ENCODE measurements around the gene SIGLEC15.
A peak's percentile ranks its signal among the peaks of the same experiment; 100 is the strongest.

Gene SIGLEC15

DNA sequence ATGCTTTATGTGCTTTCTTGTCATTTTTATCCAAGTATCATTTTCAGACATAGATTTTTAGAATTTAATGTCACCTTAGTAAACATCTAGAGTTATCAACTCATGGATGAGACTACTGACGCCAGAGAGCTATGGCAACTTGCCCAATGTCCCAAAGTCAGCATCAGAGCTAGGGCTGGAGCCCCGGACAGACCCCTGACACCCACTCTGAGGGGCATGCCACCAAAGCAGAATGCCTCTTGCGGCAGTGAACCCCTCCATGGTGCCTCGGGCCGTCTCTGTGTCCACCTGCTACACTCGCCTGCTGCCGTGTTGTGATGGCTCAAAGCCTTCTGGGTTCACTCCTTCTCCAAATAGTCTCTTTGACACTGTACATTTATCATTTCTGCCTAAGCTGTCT lies 5.4 kb downstream of the SIGLEC15 start:
- no peak for DNase-seq (ENCODE audit: low spot score)
- TF ChIP-seq, protein P1, sequence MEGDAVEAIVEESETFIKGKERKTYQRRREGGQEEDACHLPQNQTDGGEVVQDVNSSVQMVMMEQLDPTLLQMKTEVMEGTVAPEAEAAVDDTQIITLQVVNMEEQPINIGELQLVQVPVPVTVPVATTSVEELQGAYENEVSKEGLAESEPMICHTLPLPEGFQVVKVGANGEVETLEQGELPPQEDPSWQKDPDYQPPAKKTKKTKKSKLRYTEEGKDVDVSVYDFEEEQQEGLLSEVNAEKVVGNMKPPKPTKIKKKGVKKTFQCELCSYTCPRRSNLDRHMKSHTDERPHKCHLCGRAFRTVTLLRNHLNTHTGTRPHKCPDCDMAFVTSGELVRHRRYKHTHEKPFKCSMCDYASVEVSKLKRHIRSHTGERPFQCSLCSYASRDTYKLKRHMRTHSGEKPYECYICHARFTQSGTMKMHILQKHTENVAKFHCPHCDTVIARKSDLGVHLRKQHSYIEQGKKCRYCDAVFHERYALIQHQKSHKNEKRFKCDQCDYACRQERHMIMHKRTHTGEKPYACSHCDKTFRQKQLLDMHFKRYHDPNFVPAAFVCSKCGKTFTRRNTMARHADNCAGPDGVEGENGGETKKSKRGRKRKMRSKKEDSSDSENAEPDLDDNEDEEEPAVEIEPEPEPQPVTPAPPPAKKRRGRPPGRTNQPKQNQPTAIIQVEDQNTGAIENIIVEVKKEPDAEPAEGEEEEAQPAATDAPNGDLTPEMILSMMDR (IDR thresholded peaks at IDR 0.05; ENCODE audit: extremely low read depth, insufficient read depth, missing control alignments): no peak
- in situ Hi-C loops (cut with MboI; ENCODE audit: low pct_unique_long_range_greater_than_20kb, low sequenced_read_pairs, unreplicated experiment): no loop called here

DNA sequence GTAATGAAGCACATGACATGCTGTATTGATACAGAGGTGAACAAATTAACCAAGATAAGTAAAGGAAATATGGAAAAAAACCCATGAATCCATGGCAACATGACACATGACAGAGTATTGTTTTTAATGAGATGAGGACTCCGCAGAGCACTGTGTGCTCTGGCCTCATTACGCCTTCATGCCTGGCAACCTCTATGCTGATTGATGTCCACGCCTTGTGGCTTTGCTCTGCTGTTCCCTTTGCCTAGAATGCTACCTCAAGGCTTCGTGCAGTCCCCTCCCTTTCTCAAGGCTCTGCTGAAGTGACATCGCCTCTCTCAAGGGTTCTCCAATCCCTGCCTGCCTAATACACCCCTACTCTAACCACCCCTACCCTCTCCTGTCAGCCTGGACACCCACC lies 8.4 kb downstream of the SIGLEC15 start:
- no peak for DNase-seq (ENCODE audit: low spot score)
- in situ Hi-C loops (cut with MboI; ENCODE audit: low pct_unique_long_range_greater_than_20kb, low sequenced_read_pairs, unreplicated experiment): no loop called here
- TF ChIP-seq, protein P1 (IDR thresholded peaks at IDR 0.05; ENCODE audit: extremely low read depth, insufficient read depth, missing control alignments): no peak

DNA sequence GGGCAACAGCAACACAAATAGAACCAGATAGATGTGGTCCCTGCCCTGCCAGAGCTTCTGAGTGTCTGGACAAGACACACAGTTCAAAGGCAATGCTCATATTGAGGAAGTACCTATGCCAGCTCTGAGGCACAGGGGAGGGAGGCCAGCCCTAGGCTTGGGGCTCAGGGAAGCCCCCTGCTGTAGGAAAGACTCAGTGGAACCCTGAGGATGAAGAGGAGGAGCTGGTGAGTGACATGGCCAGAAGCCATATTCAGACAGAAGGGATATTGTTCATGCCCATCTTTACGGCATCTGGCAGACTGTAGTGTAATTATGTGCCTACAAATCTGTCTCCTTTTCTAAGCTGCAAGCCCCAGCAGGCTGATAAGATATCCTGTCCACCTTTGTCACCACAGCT lies 8.8 kb downstream of the SIGLEC15 start:
- TF ChIP-seq, protein P1 (IDR thresholded peaks at IDR 0.05; ENCODE audit: extremely low read depth, insufficient read depth, missing control alignments): no peak
- no peak for DNase-seq (ENCODE audit: low spot score)

DNA sequence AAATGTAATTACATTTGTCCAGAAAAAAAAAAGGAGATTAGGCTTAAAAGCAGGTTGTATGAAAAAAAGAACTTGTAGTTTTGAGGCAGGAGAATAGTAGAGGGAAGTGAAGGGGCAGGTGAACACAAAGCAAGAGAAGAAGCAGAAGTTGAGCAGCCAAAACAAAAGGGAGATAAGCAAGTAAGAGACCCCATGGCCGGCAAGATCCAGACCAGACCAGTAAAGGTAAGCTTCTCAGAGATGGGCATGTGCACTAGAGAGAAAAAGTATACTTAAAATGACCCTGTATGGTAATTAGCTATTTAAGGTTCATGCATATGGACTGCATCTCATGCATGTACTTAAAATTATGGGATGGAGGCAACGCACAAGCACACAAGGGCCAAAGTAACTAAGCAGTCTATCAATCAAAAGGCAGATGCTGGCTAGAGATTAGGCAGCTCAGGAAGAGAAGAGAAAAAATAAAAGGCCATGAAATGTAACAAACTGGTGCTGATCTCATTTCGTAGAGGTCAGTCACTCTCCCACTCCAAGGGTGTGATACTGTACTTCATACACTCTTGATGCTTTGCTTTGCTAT lies 9.7 kb downstream of the SIGLEC15 start:
- DNase-seq (ENCODE audit: low spot score): no peak
- TF ChIP-seq, protein P1 (IDR thresholded peaks at IDR 0.05; ENCODE audit: extremely low read depth, insufficient read depth, missing control alignments): no peak
- in situ Hi-C loops (cut with MboI; ENCODE audit: low pct_unique_long_range_greater_than_20kb, low sequenced_read_pairs, unreplicated experiment): no loop called here

More for the DNA sequence above, 8.8 kb downstream of the SIGLEC15 start:
- in situ Hi-C loops (cut with MboI; ENCODE audit: low pct_unique_long_range_greater_than_20kb, low sequenced_read_pairs, unreplicated experiment): no loop called here

DNA sequence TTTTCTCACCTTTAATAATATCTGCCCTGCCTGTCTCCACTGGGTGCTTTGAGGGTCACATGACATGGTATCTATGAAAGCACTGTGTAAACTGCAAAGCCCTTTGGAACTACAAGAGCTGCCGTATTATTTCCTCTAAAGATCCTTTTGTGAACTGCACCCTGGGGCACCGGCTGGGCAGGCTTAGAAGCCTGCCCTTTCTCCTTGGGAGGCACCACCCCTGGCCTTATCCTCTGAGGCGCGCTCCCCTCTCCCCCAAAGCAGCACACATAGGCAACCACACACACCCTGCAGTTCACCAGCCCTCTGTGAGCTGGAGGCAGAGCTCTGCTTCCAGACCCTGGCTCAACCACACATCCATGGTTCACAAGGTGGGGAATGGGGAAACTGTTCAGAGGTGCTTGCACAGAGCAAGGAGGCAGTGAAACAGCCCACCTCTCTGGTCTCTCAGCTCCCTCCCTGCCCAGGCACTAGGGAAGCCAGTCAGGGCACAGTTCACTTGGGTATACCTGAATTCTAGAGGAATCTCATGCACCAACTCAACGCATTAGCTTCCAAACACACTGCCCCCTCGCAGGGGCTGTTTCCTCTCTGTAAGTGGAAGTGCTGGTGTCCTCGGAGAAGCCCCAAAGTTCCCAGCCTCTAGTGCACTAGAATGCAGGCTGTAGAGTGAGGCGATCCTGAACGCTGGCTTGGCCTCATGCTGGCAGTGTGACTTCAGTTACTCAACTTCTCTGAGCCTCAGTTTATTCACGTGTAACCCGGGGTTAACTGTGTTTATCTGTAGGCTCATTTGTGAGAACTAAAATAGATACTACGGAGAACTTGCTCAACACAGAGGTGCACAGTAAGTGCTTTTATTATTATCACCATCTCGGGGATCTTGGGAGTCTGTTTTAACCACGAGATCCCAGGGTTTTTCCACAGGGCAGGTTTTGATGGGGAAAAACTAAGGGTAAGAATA lies 11.0 kb downstream of the SIGLEC15 start:
- DNase-seq (ENCODE audit: low spot score): no peak
- TF ChIP-seq, protein P1 (IDR thresholded peaks at IDR 0.05; ENCODE audit: extremely low read depth, insufficient read depth, missing control alignments): no peak
- in situ Hi-C loops (cut with MboI; ENCODE audit: low pct_unique_long_range_greater_than_20kb, low sequenced_read_pairs, unreplicated experiment): no loop called here

DNA sequence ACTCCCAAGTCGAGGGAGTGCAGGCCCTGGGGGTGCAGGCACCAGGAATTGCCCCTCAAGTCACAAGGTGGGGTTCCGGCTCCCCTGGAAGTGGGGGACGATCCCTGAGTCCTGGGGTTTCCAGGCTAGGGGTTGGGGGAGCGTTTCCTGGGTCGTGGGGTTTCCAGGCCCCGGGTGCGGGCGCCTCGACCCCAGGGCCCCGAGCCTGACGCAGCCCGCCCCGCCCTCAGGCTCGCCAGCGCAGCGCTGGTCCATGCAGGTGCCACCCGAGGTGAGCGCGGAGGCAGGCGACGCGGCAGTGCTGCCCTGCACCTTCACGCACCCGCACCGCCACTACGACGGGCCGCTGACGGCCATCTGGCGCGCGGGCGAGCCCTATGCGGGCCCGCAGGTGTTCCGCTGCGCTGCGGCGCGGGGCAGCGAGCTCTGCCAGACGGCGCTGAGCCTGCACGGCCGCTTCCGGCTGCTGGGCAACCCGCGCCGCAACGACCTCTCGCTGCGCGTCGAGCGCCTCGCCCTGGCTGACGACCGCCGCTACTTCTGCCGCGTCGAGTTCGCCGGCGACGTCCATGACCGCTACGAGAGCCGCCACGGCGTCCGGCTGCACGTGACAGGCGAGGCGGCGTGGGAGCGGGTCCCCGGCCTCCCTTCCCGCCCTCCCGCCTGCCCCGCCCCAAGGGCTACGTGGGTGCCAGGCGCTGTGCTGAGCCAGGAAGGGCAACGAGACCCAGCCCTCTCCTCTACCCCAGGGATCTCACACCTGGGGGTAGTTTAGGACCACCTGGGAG lies 12.0 kb downstream of the SIGLEC15 start:
- in situ Hi-C loops (cut with MboI; ENCODE audit: low pct_unique_long_range_greater_than_20kb, low sequenced_read_pairs, unreplicated experiment): no loop called here
- DNase-seq (ENCODE audit: low spot score): no peak
- TF ChIP-seq, protein P1 (IDR thresholded peaks at IDR 0.05; ENCODE audit: extremely low read depth, insufficient read depth, missing control alignments): peak; percentile 17
